Umbilical cord (tissue), 2 donors: ENCODE measurements around the gene LRRC17. TPM values are rescaled to one million over a fixed set of nuclear protein-coding genes. Genes with fewer than 3 reads are reported as not detected.
A peak's percentile ranks its signal among the peaks of the same experiment; 100 is the strongest.
"Not testable (repeated sequence)": the region's sequence is repeated elsewhere in the genome, so short reads cannot be mapped to it uniquely, and the experiment has no call there.

Experiments
- DNase-seq: peaks from one replicate; pipeline ENCODE4 v3.0.0-alpha.2; 2015; ENCODE audit warnings: low spot score
- total RNA-seq: library from RNA; depleted of rRNA; stranded (reverse); fragments of >200 nt; gene quantifications from one replicate; pipeline ENCODE4 v1.2.3, GENCODE V29; 2014; ENCODE audit warnings: low replicate concordance; ENCODE audit not compliant: insufficient read depth

LRRC17 gene
- total RNA-seq, 1 donor from 2014 or later = 3.1 TPM

DNA sequence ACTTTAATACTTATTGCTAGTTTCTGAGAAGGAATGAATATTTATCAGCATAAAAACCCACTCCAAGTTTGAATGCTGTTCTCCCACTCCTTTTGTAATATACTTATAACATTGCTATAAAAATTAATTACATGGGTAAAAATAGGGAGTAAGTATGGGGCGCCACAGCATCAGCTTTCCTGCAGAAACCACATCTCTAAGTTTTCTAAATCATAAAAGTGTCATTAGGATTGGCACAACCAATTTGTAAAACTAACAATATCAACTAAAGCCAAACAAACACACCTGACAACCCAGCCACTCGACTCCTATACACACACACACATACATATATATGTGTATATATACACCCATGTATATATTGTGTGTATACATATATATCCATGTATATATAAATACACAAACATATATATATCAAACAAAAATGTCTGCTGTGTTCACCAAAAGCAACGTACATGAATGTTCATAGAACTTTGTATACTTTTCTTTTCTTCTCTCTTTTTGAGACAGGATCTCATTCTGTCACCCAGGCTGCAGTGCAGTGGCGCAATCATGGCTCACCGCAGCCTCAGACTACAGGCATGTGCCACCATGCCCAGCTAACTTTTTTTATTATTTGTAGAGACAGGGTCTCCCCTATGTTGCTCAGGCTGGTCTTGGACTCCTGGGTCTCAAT, 14.8 kb upstream of the LRRC17 start:
- no peak for DNase-seq

DNA sequence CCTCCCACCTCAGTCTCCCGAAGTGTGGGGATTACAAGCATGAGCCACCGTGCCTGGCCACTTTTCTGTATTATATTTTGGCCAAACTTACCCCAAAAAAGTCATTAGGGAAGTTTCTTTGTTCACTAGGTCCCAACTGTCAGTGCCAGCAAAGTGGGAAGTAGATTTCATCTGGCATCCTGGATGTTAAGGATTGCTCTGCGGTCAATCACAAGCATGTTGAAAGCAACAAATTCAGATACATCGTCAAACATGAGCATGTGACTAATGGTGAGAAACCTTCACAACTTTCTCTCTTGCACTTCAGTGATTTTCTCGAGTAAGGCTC, 14.3 kb upstream of the LRRC17 start:
- no peak for DNase-seq

DNA sequence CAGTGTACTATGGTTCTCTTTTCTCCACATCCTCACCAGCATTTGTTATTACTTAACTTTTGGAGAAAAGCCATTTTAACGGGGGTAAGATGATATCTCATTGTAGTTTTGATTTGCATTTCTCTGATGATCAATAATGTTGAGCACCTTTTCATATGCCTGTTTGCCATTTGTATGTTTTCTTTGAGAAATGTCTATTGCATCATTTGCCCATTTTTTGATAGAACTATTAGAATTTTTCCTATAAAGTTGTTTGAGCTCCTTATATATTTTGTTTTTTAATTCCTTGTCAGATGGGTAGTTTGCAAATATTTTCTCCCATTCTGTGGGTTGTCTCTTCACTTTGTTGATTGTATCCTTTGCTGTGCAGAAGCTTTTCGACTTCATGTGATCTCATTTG, 10.7 kb upstream of the LRRC17 start:
- DNase-seq = not testable (repeated sequence)

DNA sequence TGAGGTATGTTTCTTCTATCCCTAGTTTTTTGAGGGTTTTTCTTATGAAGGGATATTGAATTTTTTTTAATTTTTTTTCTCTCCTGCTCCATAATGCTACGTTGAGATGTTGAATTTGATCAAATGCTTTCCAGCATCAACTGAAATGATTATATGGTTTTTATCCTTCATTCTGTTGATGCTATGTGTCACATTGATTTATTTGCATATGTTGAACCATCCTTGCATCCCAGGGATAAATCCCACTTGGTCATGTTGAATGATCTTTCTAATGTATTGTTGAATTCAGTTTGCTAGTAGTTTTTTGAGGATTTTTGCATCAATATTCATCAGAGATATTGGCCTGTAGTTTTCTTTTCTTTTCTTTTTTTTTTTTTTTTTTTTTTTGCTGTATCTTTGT, 9.2 kb upstream of the LRRC17 start:
- not testable (repeated sequence) for DNase-seq

DNA sequence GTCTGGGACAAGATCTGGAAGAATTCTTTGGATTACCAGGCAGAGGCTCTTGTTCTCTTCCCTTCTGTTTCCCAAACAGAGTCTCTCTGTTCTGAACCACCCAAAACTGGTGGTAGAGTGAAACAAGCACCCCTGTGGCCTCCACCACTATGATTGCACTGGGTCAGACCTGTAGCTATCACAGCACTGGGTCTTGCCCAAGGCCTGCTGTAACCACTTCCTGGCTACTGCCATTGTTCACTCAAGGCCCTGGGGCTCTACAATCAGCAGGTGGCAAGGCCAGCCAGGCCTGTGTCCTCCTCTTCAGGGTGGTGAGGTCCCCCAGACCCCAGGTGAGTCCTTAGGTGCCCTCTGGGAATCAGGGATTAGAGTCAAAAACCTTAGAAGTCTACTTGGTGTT, 4.1 kb upstream of the LRRC17 start:
- DNase-seq = no peak

DNA sequence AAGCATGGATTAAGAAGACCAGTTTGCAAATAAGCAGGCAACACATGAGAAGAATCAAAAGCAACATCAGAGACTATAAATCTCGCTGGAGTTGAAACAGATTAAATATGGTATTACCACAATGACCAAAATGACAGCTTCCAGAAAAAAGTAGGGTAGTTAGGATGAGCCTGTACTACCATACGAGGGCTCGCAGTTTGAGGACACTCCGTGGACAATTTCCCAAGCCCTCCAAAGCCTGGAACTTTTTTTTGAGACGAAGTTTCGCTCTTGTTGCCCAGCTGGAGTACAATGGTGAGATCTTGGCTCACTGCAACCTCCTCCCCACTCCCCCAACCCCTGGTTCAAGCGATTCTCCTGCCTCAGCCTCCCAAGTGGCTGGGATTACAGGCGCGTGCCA, 1.0 kb downstream of the LRRC17 start:
- DNase-seq = no peak

DNA sequence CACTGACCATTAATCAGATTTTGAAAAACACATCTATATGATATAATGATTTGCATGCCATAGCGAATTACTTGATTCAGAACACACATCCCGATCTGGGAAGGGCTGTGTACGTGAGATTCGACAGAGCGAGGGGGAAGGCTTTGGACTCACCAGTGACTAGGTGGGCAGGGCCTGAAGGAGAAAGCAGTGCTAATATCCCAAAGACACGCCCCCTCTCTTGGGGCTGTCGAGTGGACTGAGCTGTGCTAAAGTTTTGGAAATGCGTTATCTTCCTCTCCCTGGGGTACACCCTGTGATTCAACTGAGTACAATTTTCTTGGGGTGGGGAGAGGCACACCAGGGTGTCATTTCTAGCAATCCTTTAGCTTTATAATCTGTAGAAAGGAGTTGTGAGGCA, 1.8 kb downstream of the LRRC17 start:
- DNase-seq = no peak

DNA sequence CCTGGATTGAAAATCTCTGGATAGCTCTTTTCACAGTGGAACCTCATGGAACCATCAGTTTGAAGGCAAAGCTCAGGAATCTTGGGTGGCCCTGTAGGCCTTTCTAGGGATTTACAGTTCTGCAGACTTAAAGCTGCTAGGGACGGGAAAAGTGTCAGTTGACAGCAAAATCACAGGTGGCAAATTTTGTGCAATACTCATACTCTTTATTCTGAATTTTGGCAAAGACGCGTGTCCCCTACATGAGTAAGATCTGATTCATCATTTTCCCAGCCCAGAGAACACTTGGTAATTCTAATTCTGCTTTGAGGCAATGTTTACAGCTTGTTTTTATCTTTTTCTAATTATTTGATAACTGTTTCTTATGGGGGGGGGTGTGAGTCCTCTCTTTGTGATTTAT, 3.6 kb downstream of the LRRC17 start:
- DNase-seq = no peak

DNA sequence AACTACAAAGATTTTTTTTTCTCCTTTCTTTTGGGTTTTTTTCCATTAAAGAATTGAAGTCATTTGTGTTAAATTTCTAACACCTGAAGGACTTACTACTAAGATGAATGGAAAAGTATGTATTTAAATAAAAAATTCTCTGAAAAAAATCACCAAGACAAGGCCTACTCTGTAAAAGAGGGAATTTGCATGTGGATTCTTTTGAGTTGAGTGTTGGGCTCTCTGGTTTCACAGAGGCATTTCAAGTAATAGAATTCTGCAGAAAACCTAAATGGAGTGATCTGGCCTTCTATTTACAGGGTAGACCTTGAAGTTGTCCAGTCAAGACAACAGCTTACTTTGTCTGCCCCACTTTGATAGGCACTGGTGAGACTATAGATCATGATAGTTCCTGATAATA, 4.1 kb downstream of the LRRC17 start:
- DNase-seq = no peak

DNA sequence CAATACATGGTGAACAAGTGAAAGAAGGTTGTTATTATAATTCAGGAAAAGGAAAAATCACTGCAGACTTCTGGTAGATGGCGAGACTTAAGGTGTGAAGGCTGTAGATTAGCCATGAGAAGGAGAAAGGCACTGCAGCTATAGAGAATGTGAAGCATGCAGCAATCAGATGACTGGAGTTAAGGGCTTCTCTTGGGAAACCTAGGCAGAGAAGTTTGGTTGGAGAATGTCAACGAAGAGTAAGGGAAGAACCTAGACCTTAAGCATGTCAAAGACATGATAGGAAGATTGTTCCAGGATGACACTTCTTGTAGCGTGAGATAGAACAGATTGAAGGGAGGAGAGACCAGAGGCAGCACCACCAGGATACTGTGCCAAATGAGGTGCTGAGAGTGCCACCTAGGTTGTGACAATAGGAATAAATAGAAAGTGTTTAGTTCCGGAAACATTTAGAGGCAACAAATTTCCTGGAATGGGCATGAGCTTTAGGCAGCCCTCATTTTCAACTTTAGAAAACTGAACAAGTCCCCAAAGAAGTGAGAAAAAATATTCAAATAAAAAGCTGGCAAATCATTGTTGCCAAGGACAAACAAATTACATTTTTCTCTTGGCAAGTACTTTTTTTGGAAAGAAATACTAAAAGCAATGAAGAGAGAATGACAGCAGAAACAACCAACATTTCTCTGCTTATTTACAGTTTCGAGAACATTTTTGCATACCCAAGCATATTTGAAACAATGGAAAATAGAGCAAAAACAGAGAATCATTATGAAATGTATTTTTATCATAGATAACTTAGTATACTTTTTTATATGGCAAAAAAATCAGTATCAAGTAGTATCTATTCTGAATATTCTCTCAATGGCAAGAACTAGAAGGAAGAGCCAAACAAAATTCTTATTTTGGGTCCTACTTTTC, 4.9 kb downstream of the LRRC17 start:
- no peak for DNase-seq

DNA sequence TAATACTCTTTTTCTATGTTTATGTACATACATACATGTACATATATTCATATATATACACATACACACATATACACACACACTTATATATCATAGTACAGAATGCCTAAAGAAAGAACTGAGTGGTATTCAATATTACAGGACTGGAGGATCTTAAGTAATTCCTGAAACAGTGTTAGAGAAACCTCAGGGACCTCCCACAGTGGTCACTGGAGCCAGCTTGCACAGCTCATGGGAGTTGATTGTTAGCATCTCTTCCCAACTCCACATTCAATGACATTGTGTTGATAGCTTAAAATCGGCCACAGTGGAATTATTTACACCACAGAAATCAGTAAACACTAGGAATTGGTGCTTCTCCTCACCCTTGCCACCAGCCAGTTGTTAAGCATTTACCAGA, 6.0 kb downstream of the LRRC17 start:
- DNase-seq = no peak

DNA sequence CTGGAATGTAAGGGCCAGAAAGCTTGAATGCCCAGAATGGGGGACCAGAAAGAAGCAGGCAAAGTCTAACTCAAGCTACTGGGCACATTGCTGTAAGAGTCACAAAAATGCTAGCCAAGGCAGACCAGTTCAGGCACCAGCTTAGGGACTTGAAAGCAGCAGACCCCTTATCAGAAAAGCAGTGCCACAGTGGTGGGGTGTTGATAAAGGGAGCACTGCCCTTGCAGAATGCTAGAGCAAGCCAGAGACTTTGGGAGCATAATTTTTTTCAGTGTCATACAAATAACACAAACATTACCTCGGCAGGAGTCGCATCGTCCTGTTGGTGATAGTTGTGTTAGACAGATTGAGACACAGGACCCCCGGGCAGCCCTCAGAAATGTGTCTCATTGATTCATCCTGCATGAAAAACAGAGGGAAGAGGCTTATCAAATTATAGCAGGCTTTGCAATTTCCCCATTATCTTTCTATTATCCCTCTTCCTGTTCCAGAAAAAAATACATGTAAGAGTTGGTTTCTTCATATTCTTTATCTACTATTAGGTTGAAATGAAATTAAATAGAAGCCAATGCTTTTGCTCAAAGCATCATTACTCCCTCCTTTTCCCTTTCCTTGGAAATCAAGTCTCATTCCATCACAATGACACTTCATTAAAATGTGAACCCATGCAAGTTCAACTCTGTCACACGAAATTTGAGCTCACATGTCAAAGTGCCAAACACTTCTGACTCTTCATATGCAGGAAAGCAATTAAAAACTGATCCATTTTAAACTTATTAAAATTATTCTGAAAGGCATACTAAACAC, 13.4 kb downstream of the LRRC17 start:
- no peak for DNase-seq

DNA sequence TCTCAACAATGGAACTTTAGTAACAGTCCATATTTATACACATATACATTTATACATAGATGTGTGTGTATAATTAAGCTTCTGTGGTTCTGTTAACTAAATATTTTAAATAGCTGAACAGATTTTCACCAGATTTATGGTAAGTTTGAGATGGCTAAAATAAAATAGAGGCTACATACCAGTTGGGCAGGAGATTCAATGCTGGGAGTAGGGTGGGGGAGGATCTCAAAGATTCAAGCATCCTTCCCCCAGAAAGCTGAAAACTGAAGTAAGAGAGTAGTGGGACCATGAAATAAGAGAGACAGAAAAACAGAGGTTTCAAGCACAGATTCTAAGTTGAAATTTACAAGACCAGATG, 14.0 kb downstream of the LRRC17 start:
- no peak for DNase-seq

DNA sequence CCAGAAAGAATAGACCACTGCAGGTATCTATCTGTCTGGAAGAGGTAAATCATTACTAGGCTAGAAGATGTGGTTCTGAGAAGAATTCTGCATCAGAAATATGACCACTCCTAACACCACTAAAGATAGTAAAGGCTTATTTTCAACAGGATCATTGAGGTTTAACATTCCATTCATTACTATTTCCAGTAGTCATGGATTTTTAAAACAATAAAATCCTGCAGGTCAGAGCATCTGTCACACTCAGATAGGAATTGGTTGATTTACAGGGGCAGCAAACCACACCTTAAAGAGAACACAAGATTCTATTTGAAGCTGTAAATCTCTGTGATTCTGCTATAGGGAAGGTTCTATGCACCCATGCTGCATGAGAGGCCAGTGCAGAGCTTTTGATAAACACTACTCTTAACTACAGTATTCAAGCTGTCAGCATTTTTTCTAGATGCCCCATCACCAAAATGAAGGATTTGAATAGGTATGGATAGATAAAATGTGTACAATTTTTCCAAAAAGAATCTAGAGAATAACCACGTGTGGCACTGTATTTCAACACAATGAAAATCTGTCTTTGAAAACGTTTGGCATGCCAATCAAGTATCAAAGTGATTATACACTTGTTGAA, 14.6 kb downstream of the LRRC17 start:
- DNase-seq = no peak

DNA sequence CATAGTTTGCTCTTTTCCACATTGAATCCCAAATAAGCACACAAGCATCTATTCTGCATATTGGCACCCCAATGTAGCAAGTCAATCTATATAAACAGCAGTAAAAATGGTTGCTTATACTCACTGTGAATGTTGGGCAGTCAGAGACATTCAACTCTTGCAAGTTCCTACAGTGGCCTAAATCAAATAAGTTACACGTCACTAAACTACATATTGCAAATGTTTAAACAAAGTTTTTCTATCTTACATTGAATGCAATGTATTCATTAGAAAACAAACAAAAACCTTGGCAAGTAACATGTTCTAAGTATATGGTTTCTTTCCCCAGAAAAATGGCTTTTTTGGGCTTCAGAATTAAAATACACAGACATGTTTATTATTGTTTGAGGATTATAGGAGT, 19.0 kb downstream of the LRRC17 start:
- DNase-seq = no peak

DNA sequence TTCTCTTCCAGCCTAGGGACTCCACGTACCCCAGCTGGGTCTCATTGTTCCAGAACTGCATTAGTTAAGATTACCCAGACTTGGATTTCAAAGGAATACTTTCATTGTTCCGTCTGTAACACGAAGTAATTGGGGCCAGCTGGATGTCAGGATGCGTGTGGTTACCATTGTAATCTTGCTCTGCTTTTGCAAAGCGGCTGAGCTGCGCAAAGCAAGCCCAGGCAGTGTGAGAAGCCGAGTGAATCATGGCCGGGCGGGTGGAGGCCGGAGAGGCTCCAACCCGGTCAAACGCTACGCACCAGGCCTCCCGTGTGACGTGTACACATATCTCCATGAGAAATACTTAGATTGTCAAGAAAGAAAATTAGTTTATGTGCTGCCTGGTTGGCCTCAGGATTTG, 21.0 kb downstream of the LRRC17 start:
- peak; percentile 94 for DNase-seq

DNA sequence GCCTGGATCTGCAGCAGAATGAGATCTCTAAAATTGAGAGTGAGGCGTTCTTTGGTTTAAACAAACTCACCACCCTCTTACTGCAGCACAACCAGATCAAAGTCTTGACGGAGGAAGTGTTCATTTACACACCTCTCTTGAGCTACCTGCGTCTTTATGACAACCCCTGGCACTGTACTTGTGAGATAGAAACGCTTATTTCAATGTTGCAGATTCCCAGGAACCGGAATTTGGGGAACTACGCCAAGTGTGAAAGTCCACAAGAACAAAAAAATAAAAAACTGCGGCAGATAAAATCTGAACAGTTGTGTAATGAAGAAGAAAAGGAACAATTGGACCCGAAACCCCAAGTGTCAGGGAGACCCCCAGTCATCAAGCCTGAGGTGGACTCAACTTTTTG, 21.4 kb downstream of the LRRC17 start:
- DNase-seq = no peak

DNA sequence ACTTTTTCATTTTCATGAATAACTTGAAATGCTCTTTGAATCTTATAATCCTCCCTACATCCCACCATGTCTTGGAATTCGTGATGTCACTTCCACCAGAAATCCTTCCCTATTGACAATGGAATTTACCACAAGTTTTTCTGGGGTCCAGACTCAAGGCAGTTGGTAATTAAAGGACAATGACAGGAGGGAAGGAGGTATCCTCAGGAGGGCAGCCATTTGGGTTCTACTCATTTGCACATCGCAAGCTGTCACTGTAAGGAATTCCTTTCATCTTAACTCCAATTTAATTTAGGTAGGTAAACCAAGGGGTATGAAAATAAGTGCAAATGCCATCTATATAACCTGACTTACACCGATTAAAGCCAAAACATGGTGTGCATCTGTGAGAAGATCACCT, 21.9 kb downstream of the LRRC17 start:
- DNase-seq = peak; percentile 51

DNA sequence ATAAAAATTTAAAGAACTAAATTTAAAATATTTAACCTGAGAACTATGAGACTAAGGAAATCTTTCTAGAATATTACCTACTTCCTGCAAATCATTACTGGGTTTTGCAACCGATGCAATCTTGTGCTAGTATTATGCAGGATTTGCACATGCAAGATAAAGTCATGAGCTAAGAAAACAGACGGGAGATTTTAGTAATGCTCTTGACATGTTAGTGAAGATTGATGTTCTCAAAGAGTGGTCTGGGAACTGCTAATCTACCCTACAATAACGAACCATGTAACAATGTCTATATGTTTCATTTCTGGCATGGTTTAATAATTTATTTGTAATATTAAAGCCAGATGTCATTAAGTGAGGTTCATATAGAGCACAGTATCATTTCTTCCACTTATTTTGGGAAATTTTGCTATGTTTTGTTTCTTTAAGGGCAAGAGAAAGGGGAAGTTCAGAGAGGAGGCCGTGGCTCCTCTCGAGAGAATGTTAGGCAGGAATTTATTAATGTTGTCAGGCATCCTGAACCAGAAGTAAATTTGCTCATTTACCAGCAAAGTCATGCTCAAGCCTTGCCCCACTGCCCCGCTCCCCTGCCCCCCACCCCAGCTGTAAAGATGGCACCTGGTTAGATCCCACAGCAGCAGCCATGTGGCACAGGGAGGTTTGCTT, 22.8 kb downstream of the LRRC17 start:
- peak; percentile 73 for DNase-seq

DNA sequence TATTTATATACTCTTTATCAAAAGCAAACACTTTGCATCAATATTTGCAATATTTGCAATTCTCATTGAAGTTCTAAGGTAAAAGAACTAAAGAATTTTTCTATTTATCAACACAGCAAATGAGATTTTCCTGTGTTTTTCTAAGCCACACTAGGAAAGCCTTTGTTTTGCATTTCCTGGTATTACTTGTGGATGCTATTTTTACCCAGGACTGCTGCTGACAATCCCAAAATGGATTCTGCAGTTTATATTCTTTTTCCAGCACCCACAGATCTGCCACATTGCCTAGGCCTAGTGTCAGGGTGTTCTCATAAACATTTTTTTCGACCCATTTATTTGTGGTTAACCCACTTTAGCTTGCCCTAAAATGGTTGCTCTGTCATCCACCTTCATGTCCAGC, 25.9 kb downstream of the LRRC17 start:
- no peak for DNase-seq

DNA sequence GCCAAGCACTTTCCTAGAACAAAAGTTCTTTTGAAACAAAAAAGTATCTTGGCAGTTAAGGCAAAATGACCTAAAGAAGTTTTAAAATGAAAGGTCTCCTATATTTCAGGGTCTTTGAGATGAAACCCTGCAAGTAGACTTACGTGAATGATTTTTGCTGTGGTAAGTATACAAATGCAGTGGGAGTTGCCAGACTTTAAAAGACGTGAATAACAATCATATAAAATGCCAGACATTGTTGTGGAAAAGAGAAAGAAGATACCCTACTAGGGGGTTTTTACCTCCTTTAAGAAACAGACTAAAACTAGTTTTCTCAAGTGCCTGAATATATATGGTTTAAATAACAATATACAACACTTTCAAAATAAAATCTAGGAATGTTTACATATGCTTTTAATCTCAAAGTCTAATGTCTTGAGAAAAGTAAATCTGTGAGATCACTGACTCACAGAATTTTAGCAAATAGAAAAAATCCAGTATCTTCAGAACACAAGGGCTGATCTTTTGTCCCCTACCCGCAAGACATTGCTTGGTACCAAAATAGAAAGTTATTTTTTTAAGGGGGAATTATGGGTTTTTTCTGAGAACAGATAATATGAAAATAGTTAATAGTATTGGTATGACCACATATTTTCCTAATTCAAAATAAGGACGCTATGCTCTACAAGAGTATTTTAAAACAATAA, 29.5 kb downstream of the LRRC17 start:
- no peak for DNase-seq
